GM21528 (cell line): ENCODE measurements around the gene XPO4.
"Not testable (repeated sequence)": the region's sequence is repeated elsewhere in the genome, so short reads cannot be mapped to it uniquely, and the experiment has no call there.

Source experiments
- ATAC-seq: cut with Tn5 transposase; IDR thresholded peaks from one replicate; pipeline ENCODE4 v1.9.1; 2021; ENCODE audit warnings: mild to moderate bottlenecking, moderate library complexity; ENCODE audit not compliant: unreplicated experiment, low FRiP score

Gene XPO4

GRCh38 chr13:20902438-20903163 lies at the start of gene XPO4:
Gene XPO4, minus strand, starts transcription at chr13:20902746. Its CDS starts 8 bp downstream, at chr13:20902738.
- peak; percentile 94 for ATAC-seq

- not testable (repeated sequence) for ATAC-seq
Measured at GRCh38 chr13:20948001-20948400, 45.5 kb upstream of the XPO4 start.

GRCh38 chr13:20945952-20946383 lies 43.4 kb upstream of the XPO4 start:
- ATAC-seq: no peak

DNA sequence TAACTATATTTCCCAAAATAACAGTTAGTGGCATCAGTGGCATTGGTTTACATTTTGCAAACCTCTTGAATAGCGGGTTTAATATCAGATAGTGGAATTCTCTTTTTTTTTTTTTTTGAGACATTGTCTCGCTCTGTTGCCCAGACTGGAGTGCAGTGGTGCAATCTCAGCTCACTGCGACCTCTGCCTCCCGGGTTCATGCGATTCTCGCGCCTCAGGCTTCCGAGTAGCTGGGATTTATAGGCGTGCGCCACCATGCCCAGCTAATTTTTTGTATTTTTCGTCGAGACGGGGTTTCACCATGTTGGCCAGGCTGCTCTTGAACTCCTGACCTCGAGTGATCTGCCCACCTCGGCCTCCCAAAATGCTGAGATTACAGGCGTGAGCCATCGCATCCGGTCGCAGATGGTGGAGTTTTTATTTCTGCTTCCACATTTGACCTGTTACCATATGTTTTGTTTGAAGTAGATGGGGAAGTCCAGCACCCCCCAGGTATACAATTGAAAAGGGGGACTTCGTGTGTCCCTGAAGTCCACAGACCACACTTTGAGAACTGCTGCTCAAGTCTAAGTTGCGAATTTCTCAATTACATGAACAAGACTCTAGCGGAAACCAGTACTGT lies 40.5 kb upstream of the XPO4 start:
- no peak for ATAC-seq

GRCh38 chr13:20940511-20940910 lies 38.0 kb upstream of the XPO4 start:
- ATAC-seq: not testable (repeated sequence)

- ATAC-seq: no peak
Measured at GRCh38 chr13:20940083-20940482, 37.5 kb upstream of the XPO4 start.

- ATAC-seq: no peak
Measured at GRCh38 chr13:20939662-20940061, 37.1 kb upstream of the XPO4 start.

GRCh38 chr13:20938302-20938701 lies 35.8 kb upstream of the XPO4 start:
- no peak for ATAC-seq

GRCh38 chr13:20927596-20928257 lies 25.2 kb upstream of the XPO4 start:
- no peak for ATAC-seq

DNA sequence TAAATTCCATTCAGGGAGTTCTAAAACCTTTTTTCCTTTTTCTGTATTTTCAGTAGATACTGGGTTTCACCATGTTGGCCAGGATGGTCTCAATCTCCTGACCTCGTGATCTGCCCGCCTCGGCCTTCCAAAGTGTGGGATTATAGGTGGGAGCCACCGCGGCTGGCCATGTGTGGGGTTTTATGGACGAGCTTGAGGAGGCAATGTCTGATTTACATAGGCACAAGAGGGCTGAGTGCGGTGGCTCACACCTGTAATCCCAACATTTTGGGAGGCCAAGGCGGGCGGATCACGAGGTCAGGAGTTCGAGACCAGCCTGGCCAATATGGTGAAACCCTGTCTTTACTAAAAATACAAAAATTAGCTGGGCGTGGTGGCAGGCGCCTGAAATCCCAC lies 22.8 kb upstream of the XPO4 start:
- ATAC-seq: not testable (repeated sequence)

- ATAC-seq: no peak
Measured at GRCh38 chr13:20924758-20925394, 22.3 kb upstream of the XPO4 start.

DNA sequence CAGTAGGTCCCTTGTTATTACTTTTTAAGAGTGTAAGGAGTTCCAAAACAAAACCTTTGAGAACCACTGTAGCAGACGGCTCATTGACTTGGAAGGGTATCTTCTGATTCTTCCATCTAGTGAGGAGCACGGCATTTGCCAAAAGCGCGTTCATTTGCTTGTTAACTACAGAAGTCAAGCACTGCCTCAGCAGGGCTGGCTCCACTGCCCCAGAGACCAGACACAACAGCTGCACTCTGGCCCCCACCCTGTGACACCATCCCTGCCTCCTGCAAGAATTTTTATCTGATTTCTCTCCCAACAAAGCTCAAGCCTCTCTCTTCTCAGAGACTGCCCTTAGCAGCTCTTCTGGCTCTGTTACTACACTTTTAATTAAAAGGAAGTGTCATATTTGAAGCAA lies 20.7 kb upstream of the XPO4 start:
- no peak for ATAC-seq

DNA sequence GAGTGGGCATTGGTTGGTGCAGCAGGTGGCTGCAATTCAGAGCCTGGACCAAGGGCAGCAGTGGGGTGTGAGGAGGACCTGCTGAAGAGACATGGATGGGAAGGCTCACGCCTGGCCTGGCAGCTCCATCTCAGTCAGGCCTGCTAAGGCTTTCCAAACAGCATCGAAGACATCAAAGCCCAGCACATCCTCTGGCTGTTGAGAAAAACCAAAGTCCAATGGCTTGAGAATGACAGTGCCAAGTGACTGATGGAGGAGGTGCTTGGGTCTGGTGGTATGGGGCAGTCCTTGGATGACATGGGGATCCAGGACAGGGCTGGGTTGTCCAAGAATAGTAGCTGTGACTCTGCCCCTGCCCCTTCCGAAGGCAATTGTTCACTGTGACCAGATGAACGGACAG lies 19.0 kb upstream of the XPO4 start:
- no peak for ATAC-seq

DNA sequence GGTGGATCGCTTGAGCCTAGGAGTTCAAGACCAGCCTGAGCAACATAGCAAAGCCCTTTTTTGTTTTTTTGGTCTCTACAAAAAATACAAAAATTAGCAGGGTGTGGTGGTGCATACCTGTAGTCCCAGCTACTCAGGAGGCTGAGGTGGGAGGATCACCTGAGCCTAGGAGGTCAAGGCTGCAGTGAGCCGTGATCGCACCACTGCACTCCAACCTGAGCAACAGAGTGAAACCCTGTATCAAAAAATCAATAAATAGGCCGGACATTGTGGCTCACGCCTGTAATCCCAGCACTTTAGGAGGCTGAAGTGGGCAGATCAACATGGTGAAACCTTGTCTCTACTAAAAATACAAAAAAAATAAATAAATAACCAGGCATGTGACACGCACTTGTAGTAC lies 13.1 kb upstream of the XPO4 start:
- ATAC-seq: not testable (repeated sequence)

GRCh38 chr13:20911037-20911436 lies 8.5 kb upstream of the XPO4 start:
- ATAC-seq: no peak

GRCh38 chr13:20908714-20909497 lies 6.4 kb upstream of the XPO4 start:
- no peak for ATAC-seq

GRCh38 chr13:20904908-20905307 lies 2.4 kb upstream of the XPO4 start:
- no peak for ATAC-seq

DNA sequence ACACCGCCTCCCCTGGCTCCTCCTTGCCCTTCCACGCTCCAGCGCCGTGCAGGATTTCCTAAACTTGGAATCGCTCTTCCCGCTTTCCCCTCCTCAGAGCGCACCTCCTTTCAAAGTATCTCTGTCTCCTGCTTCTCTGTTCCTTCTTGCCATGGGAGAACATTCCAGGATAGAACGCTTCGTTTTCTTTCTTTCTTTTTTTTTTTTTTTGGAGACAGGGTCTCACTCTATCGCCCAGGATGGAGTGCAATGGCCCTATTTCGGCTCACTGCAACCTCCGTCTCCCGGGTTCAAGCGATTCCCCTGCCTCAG lies 574 bp upstream of the XPO4 start:
- ATAC-seq: no peak

DNA sequence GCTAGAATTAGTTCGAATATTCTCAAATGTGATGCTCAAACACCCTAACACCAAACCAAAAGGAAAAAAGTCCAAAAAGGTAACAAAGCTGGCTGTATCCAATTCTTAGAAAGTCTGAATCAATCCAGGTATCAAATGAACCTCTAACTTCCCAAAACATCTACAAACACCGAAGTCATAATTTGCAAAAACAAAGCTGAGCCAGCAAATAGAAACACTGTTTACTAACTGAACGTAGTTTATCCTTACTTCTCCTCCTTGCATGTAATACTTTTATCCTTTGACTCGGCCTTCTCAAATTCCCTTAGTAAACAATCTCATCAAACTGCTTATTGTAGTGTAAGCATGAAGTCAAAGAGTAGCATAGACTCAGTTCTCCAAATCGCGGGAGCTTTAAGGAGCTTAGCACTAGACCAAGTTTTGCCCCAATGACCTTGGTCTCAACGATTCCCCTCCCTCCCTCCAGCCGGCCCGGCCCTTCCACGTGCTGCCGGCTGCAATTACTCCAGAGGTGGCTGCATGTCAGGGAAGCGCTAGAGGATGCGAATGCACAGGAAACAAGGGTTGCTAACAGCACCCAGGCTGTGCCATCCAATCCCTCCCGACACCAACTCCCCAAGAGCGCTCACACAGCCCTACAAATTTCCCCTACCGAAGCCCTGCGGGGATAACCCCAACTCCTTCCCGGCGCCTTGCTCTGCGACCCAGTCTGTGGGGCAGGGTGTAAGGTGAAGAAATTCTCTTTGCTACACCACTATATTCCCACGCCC lies 693 bp downstream of the XPO4 start:
- ATAC-seq: peak; percentile 35

DNA sequence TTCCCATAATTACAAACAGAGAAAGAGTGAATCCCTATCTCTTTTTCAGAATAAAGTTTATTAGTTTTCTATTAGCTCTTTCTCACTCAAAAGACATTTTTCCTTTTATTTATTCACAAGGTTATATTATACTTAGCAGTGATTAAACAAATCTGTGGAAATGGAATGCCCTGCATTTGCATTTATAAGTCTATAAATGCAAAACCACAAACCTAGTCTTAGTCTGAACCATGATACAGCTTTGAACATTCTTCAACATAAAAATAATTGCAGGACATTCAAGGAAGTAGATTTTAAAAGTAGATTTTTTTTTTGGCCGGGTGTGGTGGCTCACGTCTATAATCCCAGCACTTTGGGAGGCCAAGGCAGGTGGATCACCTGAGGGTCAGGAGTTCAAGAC lies 8.3 kb downstream of the XPO4 start:
- ATAC-seq: no peak
